PC-3 (cell line): ENCODE results near the gene OR2AG2.

Experiments
- CTCF ChIP-seq: fragments of 300-600 bp; sonication (generic); conservative IDR thresholded peaks from 2 replicates; pipeline ENCODE4 v1.5.1; 2017; ENCODE audit warnings: antibody characterized with exemption, low read depth, mild to moderate bottlenecking, low read length
- EZH2 ChIP-seq: fragments of 300-600 bp; sonication (generic); IDR thresholded peaks from one replicate; pipeline ENCODE4 v1.6.1; 2017; ENCODE audit warnings: antibody characterized with exemption, mild to moderate bottlenecking, low read length; ENCODE audit not compliant: unreplicated experiment

- no peak for TF ChIP-seq EZH2
- TF ChIP-seq CTCF = peak; percentile 85
Measured at GRCh38 chr11:6812390-6813005, 40.7 kb upstream of the OR2AG2 start.
